Measurements from ENCODE around the gene KCNC3. TPM values are rescaled to one million over a fixed set of nuclear protein-coding genes. Genes with fewer than 3 reads are reported as not detected.

The KCNC3 gene
- total RNA-seq, 4 donors from 2014 or later, result 1.5 to 3.1 (median 1.7) TPM

DNA sequence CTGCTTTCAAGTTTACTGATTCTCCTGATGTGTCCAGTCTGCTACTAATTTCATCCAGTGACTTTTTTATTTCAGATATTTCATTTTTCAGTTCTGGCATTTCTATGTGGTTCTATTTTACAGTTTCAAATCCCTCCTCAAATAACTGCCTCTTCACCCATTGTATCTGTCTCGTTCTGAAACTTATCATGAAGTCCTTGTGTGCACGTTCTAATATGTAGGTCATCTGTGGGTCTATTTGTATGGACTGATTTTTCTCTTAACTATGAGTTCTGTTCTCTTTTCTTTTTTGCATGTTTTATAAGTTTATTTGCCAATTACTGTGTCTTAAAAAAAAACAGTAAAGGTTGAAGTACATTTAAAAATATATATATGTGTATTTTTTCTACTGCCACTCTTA, 43.3 kb downstream of the KCNC3 start:
- H3K36me3 ChIP-seq, result peaks cover 41% of the 10 kb centered on the region
- no peak for DNase-seq (ENCODE audit: low spot score in 2 of 2)
- TF ChIP-seq EP300 (IDR thresholded peaks at IDR 0.05), result no peak
- no peak for TF ChIP-seq POLR2A (IDR thresholded peaks at IDR 0.05)
- no peak for TF ChIP-seq POLR2AphosphoS5 (IDR thresholded peaks at IDR 0.05)
- TF ChIP-seq, protein P1, sequence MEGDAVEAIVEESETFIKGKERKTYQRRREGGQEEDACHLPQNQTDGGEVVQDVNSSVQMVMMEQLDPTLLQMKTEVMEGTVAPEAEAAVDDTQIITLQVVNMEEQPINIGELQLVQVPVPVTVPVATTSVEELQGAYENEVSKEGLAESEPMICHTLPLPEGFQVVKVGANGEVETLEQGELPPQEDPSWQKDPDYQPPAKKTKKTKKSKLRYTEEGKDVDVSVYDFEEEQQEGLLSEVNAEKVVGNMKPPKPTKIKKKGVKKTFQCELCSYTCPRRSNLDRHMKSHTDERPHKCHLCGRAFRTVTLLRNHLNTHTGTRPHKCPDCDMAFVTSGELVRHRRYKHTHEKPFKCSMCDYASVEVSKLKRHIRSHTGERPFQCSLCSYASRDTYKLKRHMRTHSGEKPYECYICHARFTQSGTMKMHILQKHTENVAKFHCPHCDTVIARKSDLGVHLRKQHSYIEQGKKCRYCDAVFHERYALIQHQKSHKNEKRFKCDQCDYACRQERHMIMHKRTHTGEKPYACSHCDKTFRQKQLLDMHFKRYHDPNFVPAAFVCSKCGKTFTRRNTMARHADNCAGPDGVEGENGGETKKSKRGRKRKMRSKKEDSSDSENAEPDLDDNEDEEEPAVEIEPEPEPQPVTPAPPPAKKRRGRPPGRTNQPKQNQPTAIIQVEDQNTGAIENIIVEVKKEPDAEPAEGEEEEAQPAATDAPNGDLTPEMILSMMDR (IDR thresholded peaks at IDR 0.05), result no peak
- H3K27me3 ChIP-seq, result peaks cover 6% of the 10 kb centered on the region
- H3K4me3 ChIP-seq, result no peak overlapping the region
- no peaks in the 10 kb centered on the region for H3K9me3 ChIP-seq
- WGBS, result 76% methylated on average over 2 of the region's 2 CpGs
- no peak overlapping the region for H3K27ac ChIP-seq
- H3K4me1 ChIP-seq, result no peaks in the 10 kb centered on the region

DNA sequence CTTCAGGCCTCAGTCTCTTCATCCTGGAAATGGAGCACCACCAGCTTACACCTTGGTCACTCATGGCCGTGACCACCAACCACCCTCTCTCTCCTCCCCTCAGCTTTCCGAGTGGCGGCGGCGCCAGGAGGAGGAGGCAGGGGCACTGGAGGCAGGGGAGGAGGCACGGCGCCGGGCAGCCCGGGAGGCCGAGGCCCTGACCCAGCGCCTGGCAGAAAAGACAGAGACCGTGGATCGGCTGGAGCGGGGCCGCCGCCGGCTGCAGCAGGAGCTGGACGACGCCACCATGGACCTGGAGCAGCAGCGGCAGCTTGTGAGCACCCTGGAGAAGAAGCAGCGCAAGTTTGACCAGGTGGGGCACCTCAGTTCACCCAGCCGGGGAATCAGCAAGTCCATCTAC, 47.7 kb downstream of the KCNC3 start:
- Histone ChIP-seq H3K36me3 (peaks cover 27% of the 10 kb centered on the region), H3K27ac (no peak overlapping the region), H3K4me3 (no peak overlapping the region), H3K27me3 (peaks cover 3% of the 10 kb centered on the region), H3K9me3 (no peaks in the 10 kb centered on the region), H3K4me1 (no peaks in the 10 kb centered on the region)
- WGBS, result 93% methylated on average over 12 of the region's 22 CpGs
- DNase-seq (ENCODE audit: low spot score in 2 of 2), result no peak
- TF ChIP-seq, protein P1 (IDR thresholded peaks at IDR 0.05), result no peak
- TF ChIP-seq POLR2A (IDR thresholded peaks at IDR 0.05), result no peak
- no peak for TF ChIP-seq POLR2AphosphoS5 (IDR thresholded peaks at IDR 0.05)
- TF ChIP-seq EP300 (IDR thresholded peaks at IDR 0.05), result no peak

DNA sequence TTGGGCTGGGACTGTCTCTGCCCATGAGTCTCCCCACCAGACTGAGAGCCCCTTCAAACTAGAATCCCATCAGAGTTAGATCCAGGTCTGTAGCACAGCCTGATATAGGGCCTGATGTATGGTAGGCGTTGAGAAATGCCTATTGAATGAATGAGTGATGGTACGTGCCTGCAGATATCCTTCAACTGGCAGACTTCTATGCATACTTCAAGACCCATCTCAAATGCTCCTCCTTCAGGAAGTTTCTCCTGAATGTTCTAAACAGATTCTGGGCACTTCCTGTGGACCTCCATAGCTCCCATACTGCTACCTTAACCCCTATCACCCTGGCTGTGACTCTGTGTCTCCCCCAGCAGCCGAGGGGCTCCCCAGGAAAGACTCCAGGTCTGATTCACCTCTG, 48.2 kb downstream of the KCNC3 start:
- 84% methylated on average over 3 of the region's 3 CpGs for WGBS
- Histone ChIP-seq H3K4me3 (no peak overlapping the region), H3K9me3 (no peaks in the 10 kb centered on the region), H3K36me3 (peaks cover 29% of the 10 kb centered on the region), H3K27ac (no peak overlapping the region), H3K27me3 (peaks cover 3% of the 10 kb centered on the region), H3K4me1 (no peaks in the 10 kb centered on the region)
- TF ChIP-seq POLR2AphosphoS5 (IDR thresholded peaks at IDR 0.05), result no peak
- TF ChIP-seq POLR2A (IDR thresholded peaks at IDR 0.05), result no peak
- TF ChIP-seq EP300 (IDR thresholded peaks at IDR 0.05), result no peak
- TF ChIP-seq, protein P1 (IDR thresholded peaks at IDR 0.05), result no peak
- DNase-seq (ENCODE audit: low spot score in 2 of 2), result no peak

DNA sequence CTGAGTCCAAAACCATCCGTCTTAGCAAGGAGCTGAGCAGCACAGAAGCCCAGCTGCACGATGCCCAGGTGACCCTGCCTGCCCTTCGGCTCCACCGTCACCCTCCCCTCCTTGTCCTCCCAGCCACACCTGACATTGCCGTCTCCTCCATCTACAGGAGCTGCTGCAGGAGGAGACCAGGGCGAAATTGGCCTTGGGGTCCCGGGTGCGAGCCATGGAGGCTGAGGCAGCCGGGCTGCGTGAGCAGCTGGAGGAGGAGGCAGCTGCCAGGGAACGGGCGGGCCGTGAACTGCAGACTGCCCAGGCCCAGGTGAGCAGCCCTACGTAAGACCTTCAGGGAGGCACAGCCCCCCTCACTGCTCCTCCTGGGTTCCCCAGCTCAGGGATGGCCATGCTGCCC, 49.1 kb downstream of the KCNC3 start:
- Histone ChIP-seq H3K27me3 (peaks cover 3% of the 10 kb centered on the region), H3K36me3 (peaks cover 34% of the 10 kb centered on the region), H3K4me3 (no peak overlapping the region), H3K4me1 (no peaks in the 10 kb centered on the region), H3K9me3 (no peaks in the 10 kb centered on the region), H3K27ac (no peak overlapping the region)
- WGBS, result 73% methylated on average over 5 of the region's 14 CpGs
- TF ChIP-seq, protein P1 (IDR thresholded peaks at IDR 0.05), result no peak
- TF ChIP-seq EP300 (IDR thresholded peaks at IDR 0.05) (no peak), POLR2AphosphoS5 (IDR thresholded peaks at IDR 0.05) (no peak), POLR2A (IDR thresholded peaks at IDR 0.05) (no peak)
- no peak for DNase-seq (ENCODE audit: low spot score in 2 of 2)

DNA sequence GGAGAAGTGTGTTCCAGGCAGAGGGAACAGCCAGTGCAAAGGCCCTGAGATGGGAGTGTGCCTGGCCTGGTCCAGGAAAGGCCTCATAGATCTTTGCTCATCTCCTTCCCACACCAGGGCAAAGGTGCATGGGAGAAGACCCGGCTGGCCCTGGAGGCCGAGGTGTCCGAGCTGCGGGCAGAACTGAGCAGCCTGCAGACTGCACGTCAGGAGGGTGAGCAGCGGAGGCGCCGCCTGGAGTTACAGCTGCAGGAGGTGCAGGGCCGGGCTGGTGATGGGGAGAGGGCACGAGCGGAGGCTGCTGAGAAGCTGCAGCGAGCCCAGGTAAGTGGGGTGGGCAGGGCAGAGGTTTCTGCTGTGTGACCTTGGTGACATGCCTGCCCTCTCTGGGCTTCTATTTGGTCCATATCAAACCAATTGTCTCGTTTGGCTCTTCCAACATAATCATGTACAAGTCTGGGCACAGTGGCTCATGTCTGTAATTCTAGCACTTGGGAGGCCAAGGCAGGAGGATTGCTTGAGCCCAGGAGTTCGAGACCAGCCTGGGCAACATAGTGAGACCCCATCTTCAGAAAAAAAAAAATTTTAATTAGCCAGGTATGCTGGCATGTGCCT, 51.1 kb downstream of the KCNC3 start:
- no peak for TF ChIP-seq POLR2A (IDR thresholded peaks at IDR 0.05)
- no peak for TF ChIP-seq EP300 (IDR thresholded peaks at IDR 0.05)
- TF ChIP-seq, protein P1 (IDR thresholded peaks at IDR 0.05), result no peak
- TF ChIP-seq POLR2AphosphoS5 (IDR thresholded peaks at IDR 0.05), result no peak
- WGBS, result 90% methylated on average over 14 of the region's 14 CpGs
- peaks cover 30% of the 10 kb centered on the region for H3K36me3 ChIP-seq

More for the DNA sequence above, 51.1 kb downstream of the KCNC3 start:
- no peaks in the 10 kb centered on the region for H3K4me1 ChIP-seq
- DNase-seq (ENCODE audit: low spot score in 2 of 2), result no peak
- no peaks in the 10 kb centered on the region for H3K9me3 ChIP-seq
- H3K27me3 ChIP-seq, result peaks cover 3% of the 10 kb centered on the region
- no peak overlapping the region for H3K4me3 ChIP-seq
- no peak overlapping the region for H3K27ac ChIP-seq

All from suprapubic skin (tissue), 4 donors.